NB4 (cell line): Measurements from ENCODE around the gene SPATA12.

Experiments used
- DNase-seq: peaks from one replicate; pipeline ENCODE4 v3.0.0; 2010; ENCODE audit warnings: low read depth
- H3K4me3 ChIP-seq: one replicate; pipeline ENCODE4 v1.5.1; 2011; ENCODE audit warnings: mild to moderate bottlenecking, low read depth, low read length, moderate library complexity
- CTCF ChIP-seq: IDR thresholded peaks from one replicate; pipeline ENCODE4 v1.5.1; 2012; ENCODE audit warnings: low read depth, low read length
- MAX ChIP-seq: IDR thresholded peaks from 2 replicates; pipeline ENCODE4 v1.6.1; 2011; ENCODE audit warnings: low read depth, low read length
- MYC ChIP-seq: IDR thresholded peaks from 2 replicates; pipeline ENCODE4 v1.6.1; 2011; ENCODE audit warnings: low read depth, low read length
- POLR2A ChIP-seq: IDR thresholded peaks from 2 replicates; pipeline ENCODE4 v1.6.1; 2011; ENCODE audit warnings: mild to moderate bottlenecking; ENCODE audit not compliant: insufficient read length; ENCODE audit errors: extremely low read depth

Gene SPATA12

GRCh38 chr3:57105585-57105984 lies 45.1 kb downstream of the SPATA12 start:
- no peak for TF ChIP-seq MYC
- no peak for TF ChIP-seq CTCF
- TF ChIP-seq POLR2A = no peak
- TF ChIP-seq MAX = no peak

GRCh38 chr3:57108684-57109083 lies 48.2 kb downstream of the SPATA12 start:
- TF ChIP-seq CTCF = no peak
- TF ChIP-seq MAX = no peak
- TF ChIP-seq POLR2A = no peak
- TF ChIP-seq MYC = no peak
- no peak overlapping the region for H3K4me3 ChIP-seq
- DNase-seq = no peak

More at GRCh38 chr3:57105585-57105984, 45.1 kb downstream of the SPATA12 start:
- H3K4me3 ChIP-seq = no peak overlapping the region
- no peak for DNase-seq

GRCh38 chr3:57109437-57110199 lies 49.2 kb downstream of the SPATA12 start:
- H3K4me3 ChIP-seq = no peak overlapping the region
- TF ChIP-seq MAX (no peak), MYC (no peak)
- no peak for DNase-seq

GRCh38 chr3:57110214-57110613 lies 49.8 kb downstream of the SPATA12 start:
- DNase-seq = no peak
- H3K4me3 ChIP-seq = no peak overlapping the region
- TF ChIP-seq MYC (no peak), CTCF (no peak), POLR2A (no peak), MAX (no peak)

- TF ChIP-seq MYC = no peak
- no peak for TF ChIP-seq POLR2A
- no peak for TF ChIP-seq MAX
- TF ChIP-seq CTCF = no peak
- H3K4me3 ChIP-seq = no peak overlapping the region
- DNase-seq = no peak
These were observed 50.3 kb downstream of the SPATA12 start for GRCh38 chr3:57110798-57111197.

GRCh38 chr3:57112206-57112605 lies 51.7 kb downstream of the SPATA12 start:
- peak; percentile 28 for DNase-seq
- TF ChIP-seq POLR2A = no peak
- H3K4me3 ChIP-seq = no peak overlapping the region

GRCh38 chr3:57116501-57116900 lies 56.0 kb downstream of the SPATA12 start:
- no peak overlapping the region for H3K4me3 ChIP-seq
- no peak for DNase-seq
- TF ChIP-seq POLR2A (no peak), MYC (no peak), CTCF (no peak), MAX (no peak)
